HCT116 (cell line): Measurements from ENCODE around the gene SEC11C. TPM values are rescaled to one million over a fixed set of nuclear protein-coding genes. Genes with fewer than 3 reads are reported as not detected.

Experiments used
- ATAC-seq: fragments of 200-7000 bp; cut with Tn5 transposase; 2 replicates; pipeline ENCODE4 v1.9.1; 2020; ENCODE audit warnings: mild to moderate bottlenecking, moderate library complexity
- BruUV-seq: library from RNA; stranded (reverse); fragments of 400-500 nt; replicated peaks from 2 replicates; lab custom pipeline; 2021; lab: Mats Ljungman, UMichigan
- CTCF ChIA-PET: fragments of 300-600 bp; sonication (Branson Sonifier 250); formaldehyde crosslinking; loops from one replicate; lab custom pipeline; 2021; ENCODE audit warnings: antibody characterized with exemption; lab: Charles Lee
- POLR2A ChIA-PET: fragments of 300-600, 350-600 bp; sonication (Branson Sonifier 250); formaldehyde crosslinking; loops from one replicate; lab custom pipeline; 2021; ENCODE audit warnings: antibody characterized with exemption; lab: Charles Lee
- RAD21 ChIA-PET, 2 experiments: fragments of 300-600 bp; sonication (Branson Sonifier 250); formaldehyde crosslinking; loops; one replicate each; lab custom pipeline; 2023; ENCODE audit warnings: low total read pairs in 2 of 2; ENCODE audit not compliant: uncharacterized antibody in 2 of 2, unreplicated experiment in 2 of 2, low non-redundant PET in 1 of 2; lab: Charles Lee
- DNase-seq: peaks from one replicate; pipeline ENCODE4 v3.0.0-alpha.2; 2010; ENCODE audit warnings: low read depth, low spot score
- H2AFZ ChIP-seq: fragments of 200-600 bp; shearing (Covaris generic), sonication (generic); 2 replicates; pipeline ENCODE4 v1.6.1; 2017; ENCODE audit warnings: low read depth, mixed run types, mixed read lengths, antibody characterized with exemption, low read length; ENCODE audit not compliant: poor library complexity, severe bottlenecking
- H3K27ac ChIP-seq: 2 replicates; pipeline ENCODE4 v1.5.1; 2012; ENCODE audit warnings: low read depth, low read length
- H3K27me3 ChIP-seq: fragments of 200-600 bp; sonication (generic); 2 replicates; pipeline ENCODE4 v1.6.1; 2016; ENCODE audit warnings: mixed run types, low read length, mixed read lengths; ENCODE audit not compliant: insufficient read depth
- H3K36me3 ChIP-seq, 2 experiments: fragments of 200-500 bp in 1 of 2; fragments of 200-600 bp in 1 of 2; sonication (Bioruptor generic) in 1 of 2; sonication (generic) in 1 of 2; 2 replicates each; pipeline versions ENCODE4 v1.5.1 to v1.6.1; 2014 to 2016; ENCODE audit warnings: low read length in 2 of 2, inconsistent platforms in 1 of 2, mixed read lengths in 1 of 2, mixed run types in 1 of 2; ENCODE audit not compliant: insufficient read depth in 2 of 2, control insufficient read depth in 1 of 2
- H3K4me1 ChIP-seq, 2 experiments: fragments of 200-600 bp in 1 of 2; sonication (generic) in 1 of 2; 2 replicates each; pipeline versions ENCODE4 v1.5.1 to v1.6.1; 2012 to 2017; ENCODE audit warnings: low read length in 2 of 2, inconsistent platforms in 1 of 2, mild to moderate bottlenecking in 1 of 2, mixed read lengths in 1 of 2, mixed run types in 1 of 2, moderate library complexity in 1 of 2; ENCODE audit not compliant: insufficient read depth in 2 of 2, control insufficient read depth in 1 of 2
- H3K4me2 ChIP-seq: fragments of 200-600 bp; sonication (generic); 2 replicates; pipeline ENCODE4 v1.6.1; 2017; ENCODE audit warnings: mixed run types, low read length, mixed read lengths
- H3K4me3 ChIP-seq, 2 experiments: fragments of 200-600 bp in 1 of 2; sonication (generic) in 1 of 2; replicated peaks in 1 of 2; 2 replicates each; pipeline ENCODE4 v1.5.1; 2011 to 2016; ENCODE audit warnings: low read length in 2 of 2, control low read depth in 1 of 2, low read depth in 1 of 2, mild to moderate bottlenecking in 1 of 2, mixed read lengths in 1 of 2, mixed run types in 1 of 2
- H3K79me2 ChIP-seq: fragments of 200-600 bp; sonication (generic); 2 replicates; pipeline ENCODE4 v1.6.1; 2017; ENCODE audit warnings: mild to moderate bottlenecking, mixed run types, low read length, moderate library complexity, mixed read lengths; ENCODE audit not compliant: insufficient read depth
- H3K9ac ChIP-seq: fragments of 200-600 bp; sonication (generic); 2 replicates; pipeline ENCODE4 v1.6.1; 2016; ENCODE audit warnings: low read length, mixed read lengths
- H3K9me2 ChIP-seq: fragments of 200-600 bp; sonication (generic), shearing (Covaris generic); 2 replicates; pipeline ENCODE4 v1.6.1; 2017; ENCODE audit warnings: mixed run types, mild to moderate bottlenecking, moderate library complexity; ENCODE audit not compliant: insufficient read depth
- H3K9me3 ChIP-seq, 2 experiments: fragments of 200-500 bp in 1 of 2; fragments of 200-600 bp in 1 of 2; sonication (Bioruptor generic) in 1 of 2; sonication (generic) in 1 of 2; 2 replicates each; pipeline ENCODE4 v1.6.1; 2014 to 2017; ENCODE audit warnings: low read length in 2 of 2, mixed read lengths in 2 of 2, inconsistent platforms in 1 of 2, low read depth in 1 of 2, mild to moderate bottlenecking in 1 of 2, mixed run types in 1 of 2, moderate library complexity in 1 of 2; ENCODE audit not compliant: control insufficient read depth in 1 of 2, insufficient read depth in 1 of 2
- H4K20me1 ChIP-seq: fragments of 200-600 bp; sonication (generic), shearing (Covaris generic); 2 replicates; pipeline ENCODE4 v1.6.1; 2017; ENCODE audit warnings: mixed run types, mild to moderate bottlenecking, moderate library complexity; ENCODE audit not compliant: insufficient read depth
- CEBPB ChIP-seq: IDR thresholded peaks from 2 replicates; pipeline ENCODE4 v1.6.1; 2012; ENCODE audit warnings: low read depth
- CTCF ChIP-seq, 3 experiments: fragments of 200-600 bp in 1 of 3; sonication (generic) in 1 of 3; IDR thresholded peaks in 2 of 3; conservative IDR thresholded peaks in 1 of 3; 2 replicates each; pipeline ENCODE4 v1.5.1; 2012 to 2017; ENCODE audit warnings: low read depth in 2 of 3, low read length in 2 of 3, antibody characterized with exemption in 1 of 3, borderline replicate concordance in 1 of 3, control low read depth in 1 of 3, mild to moderate bottlenecking in 1 of 3, mixed read lengths in 1 of 3, mixed run types in 1 of 3, moderate library complexity in 1 of 3; ENCODE audit not compliant: insufficient read depth in 1 of 3
- ELF1 ChIP-seq: IDR thresholded peaks from 2 replicates; pipeline ENCODE4 v1.6.1; 2012; ENCODE audit warnings: low read depth, borderline replicate concordance
- EZH2 ChIP-seq: fragments of 200-600 bp; sonication (generic); IDR thresholded peaks from 2 replicates; pipeline ENCODE4 v1.6.1; 2017; ENCODE audit warnings: antibody characterized with exemption, mixed run types
- EZH2phosphoT487 ChIP-seq: fragments of 200-600 bp; IDR thresholded peaks from 2 replicates; pipeline ENCODE4 v1.6.1; 2018; ENCODE audit warnings: antibody characterized with exemption, borderline replicate concordance
- FOSL1 ChIP-seq: IDR thresholded peaks from 2 replicates; pipeline ENCODE4 v1.6.1; 2012; ENCODE audit warnings: low read depth
- JUND ChIP-seq: IDR thresholded peaks from 2 replicates; pipeline ENCODE4 v1.6.1; 2012
- MAX ChIP-seq: IDR thresholded peaks from 2 replicates; pipeline ENCODE4 v1.6.1; 2012
- POLR2A ChIP-seq: IDR thresholded peaks from 2 replicates; pipeline ENCODE4 v1.7.0; 2011; ENCODE audit warnings: borderline replicate concordance; ENCODE audit not compliant: insufficient read depth, insufficient read length; ENCODE audit errors: extremely low read depth
- POLR2AphosphoS5 ChIP-seq: IDR thresholded peaks from 2 replicates; pipeline ENCODE4 v1.6.1; 2011; ENCODE audit warnings: mild to moderate bottlenecking, low read depth, low read length, moderate library complexity
- RAD21 ChIP-seq: IDR thresholded peaks from 2 replicates; pipeline ENCODE4 v1.6.1; 2012; ENCODE audit warnings: low read depth, mild to moderate bottlenecking
- SIN3A ChIP-seq: IDR thresholded peaks from 2 replicates; pipeline ENCODE4 v1.6.1; 2012; ENCODE audit warnings: low read depth
- YY1 ChIP-seq: IDR thresholded peaks from 2 replicates; pipeline ENCODE4 v1.6.1; 2011; ENCODE audit warnings: low read length, low read depth, moderate library complexity, mild to moderate bottlenecking; ENCODE audit not compliant: insufficient replicate concordance; ENCODE audit errors: extremely low read depth
- ZFX ChIP-seq: fragments of 450-650 bp; IDR thresholded peaks from 2 replicates; pipeline ENCODE4 v1.6.1; 2017
- ZNF274 ChIP-seq: fragments of 200-500 bp; sonication (Bioruptor generic); IDR thresholded peaks from 2 replicates; pipeline ENCODE4 v1.6.1; 2014; ENCODE audit warnings: mild to moderate bottlenecking, low read depth, low read length, inconsistent platforms
- intact Hi-C: fragments of 100-400 bp; cut with micrococcal nuclease; formaldehyde crosslinking; loops from 2 replicates; pipeline ENCODE4 v1.10.0; 2022
- total RNA-seq: library from RNA; stranded (reverse); gene quantifications from one replicate; pipeline ENCODE4 v1.2.1, GENCODE V29; 2021; ENCODE audit not compliant: unreplicated experiment

SEC11C gene
- total RNA-seq, 1 experiment from 2014 or later = 42.2 TPM

GRCh38 chr18:59159265-59159664 lies 19.6 kb downstream of the SEC11C start:
- ATAC-seq (no peak), DNase-seq (no peak)
- ChIA-PET POLR2A (no interaction called here), CTCF (no interaction called here), RAD21 (no interaction called here)
- no peak overlapping the region for H3K4me3 ChIP-seq
- TF ChIP-seq ZNF274 (no peak), FOSL1 (no peak), JUND (no peak), POLR2AphosphoS5 (no peak), CTCF (IDR thresholded peaks at IDR 0.05 in 2 of 3, conservative IDR thresholded peaks at IDR 0.05 in 1 of 3; ENCODE audit: borderline replicate concordance in 1 of 3, insufficient read depth in 1 of 3, low read depth in 2 of 3, low read length in 2 of 3) (no peak), SIN3A (no peak), YY1 (no peak), EZH2phosphoT487 (no peak), EZH2 (no peak), RAD21 (no peak), POLR2A (no peak), CEBPB (no peak), MAX (no peak), ZFX (no peak), ELF1 (no peak)
- no peaks in the 10 kb centered on the region for H3K9me3 ChIP-seq
- no peaks in the 10 kb centered on the region for H4K20me1 ChIP-seq
- no peaks in the 10 kb centered on the region for H3K9me2 ChIP-seq
- H3K27me3 ChIP-seq = no peaks in the 10 kb centered on the region
- H3K79me2 ChIP-seq = no peaks in the 10 kb centered on the region
- H3K27ac ChIP-seq = no peak overlapping the region
- H3K36me3 ChIP-seq = no peaks in the 10 kb centered on the region; a peak in 1 of 4 replicates
- intact Hi-C loops = no loop called here
- H3K9ac ChIP-seq = no peak overlapping the region
- no TSS peak for BruUV-seq
- no peak overlapping the region for H2AFZ ChIP-seq
- H3K4me2 ChIP-seq = no peak overlapping the region
- no peaks in the 10 kb centered on the region for H3K4me1 ChIP-seq
